ENCODE measurements around the gene FAM78A.

FAM78A gene

GRCh38 chr9:131254626-131255025 is 21.7 kb downstream of the FAM78A start:
- no peak for TF ChIP-seq SIN3A (IDR thresholded peaks at IDR 0.05; ENCODE audit: borderline replicate concordance, insufficient read depth, low read length)
- TF ChIP-seq, protein P1, sequence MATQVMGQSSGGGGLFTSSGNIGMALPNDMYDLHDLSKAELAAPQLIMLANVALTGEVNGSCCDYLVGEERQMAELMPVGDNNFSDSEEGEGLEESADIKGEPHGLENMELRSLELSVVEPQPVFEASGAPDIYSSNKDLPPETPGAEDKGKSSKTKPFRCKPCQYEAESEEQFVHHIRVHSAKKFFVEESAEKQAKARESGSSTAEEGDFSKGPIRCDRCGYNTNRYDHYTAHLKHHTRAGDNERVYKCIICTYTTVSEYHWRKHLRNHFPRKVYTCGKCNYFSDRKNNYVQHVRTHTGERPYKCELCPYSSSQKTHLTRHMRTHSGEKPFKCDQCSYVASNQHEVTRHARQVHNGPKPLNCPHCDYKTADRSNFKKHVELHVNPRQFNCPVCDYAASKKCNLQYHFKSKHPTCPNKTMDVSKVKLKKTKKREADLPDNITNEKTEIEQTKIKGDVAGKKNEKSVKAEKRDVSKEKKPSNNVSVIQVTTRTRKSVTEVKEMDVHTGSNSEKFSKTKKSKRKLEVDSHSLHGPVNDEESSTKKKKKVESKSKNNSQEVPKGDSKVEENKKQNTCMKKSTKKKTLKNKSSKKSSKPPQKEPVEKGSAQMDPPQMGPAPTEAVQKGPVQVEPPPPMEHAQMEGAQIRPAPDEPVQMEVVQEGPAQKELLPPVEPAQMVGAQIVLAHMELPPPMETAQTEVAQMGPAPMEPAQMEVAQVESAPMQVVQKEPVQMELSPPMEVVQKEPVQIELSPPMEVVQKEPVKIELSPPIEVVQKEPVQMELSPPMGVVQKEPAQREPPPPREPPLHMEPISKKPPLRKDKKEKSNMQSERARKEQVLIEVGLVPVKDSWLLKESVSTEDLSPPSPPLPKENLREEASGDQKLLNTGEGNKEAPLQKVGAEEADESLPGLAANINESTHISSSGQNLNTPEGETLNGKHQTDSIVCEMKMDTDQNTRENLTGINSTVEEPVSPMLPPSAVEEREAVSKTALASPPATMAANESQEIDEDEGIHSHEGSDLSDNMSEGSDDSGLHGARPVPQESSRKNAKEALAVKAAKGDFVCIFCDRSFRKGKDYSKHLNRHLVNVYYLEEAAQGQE (IDR thresholded peaks at IDR 0.05; ENCODE audit: insufficient read depth in 1 of 2, low read depth in 2 of 2, low read length in 2 of 2): no peak
- TF ChIP-seq FOXP2 (optimal IDR thresholded peaks at IDR 0.05; ENCODE audit: borderline replicate concordance, extremely low read depth, extremely low read length, insufficient read depth): no peak

- TF ChIP-seq, protein P1 (IDR thresholded peaks at IDR 0.05; ENCODE audit: insufficient read depth in 1 of 2, low read depth in 2 of 2, low read length in 2 of 2): no peak
- TF ChIP-seq SIN3A (IDR thresholded peaks at IDR 0.05; ENCODE audit: borderline replicate concordance, insufficient read depth, low read length) (no peak), POLR2AphosphoS5 (IDR thresholded peaks at IDR 0.05; ENCODE audit: low read depth, low read length) (no peak)
These were observed 22.3 kb downstream of the FAM78A start for GRCh38 chr9:131253891-131254491.

- TF ChIP-seq TAF1 (IDR thresholded peaks at IDR 0.05; ENCODE audit: borderline replicate concordance, insufficient read depth, low read length) (no peak), POLR2AphosphoS5 (IDR thresholded peaks at IDR 0.05; ENCODE audit: low read depth, low read length) (no peak), SIN3A (IDR thresholded peaks at IDR 0.05; ENCODE audit: borderline replicate concordance, insufficient read depth, low read length) (no peak), FOXP2 (optimal IDR thresholded peaks at IDR 0.05; ENCODE audit: borderline replicate concordance, extremely low read depth, extremely low read length, insufficient read depth) (no peak)
- TF ChIP-seq, protein P1 (IDR thresholded peaks at IDR 0.05; ENCODE audit: insufficient read depth in 1 of 2, low read depth in 2 of 2, low read length in 2 of 2): no peak
These were observed 24.2 kb downstream of the FAM78A start for GRCh38 chr9:131252120-131252519.

DNA sequence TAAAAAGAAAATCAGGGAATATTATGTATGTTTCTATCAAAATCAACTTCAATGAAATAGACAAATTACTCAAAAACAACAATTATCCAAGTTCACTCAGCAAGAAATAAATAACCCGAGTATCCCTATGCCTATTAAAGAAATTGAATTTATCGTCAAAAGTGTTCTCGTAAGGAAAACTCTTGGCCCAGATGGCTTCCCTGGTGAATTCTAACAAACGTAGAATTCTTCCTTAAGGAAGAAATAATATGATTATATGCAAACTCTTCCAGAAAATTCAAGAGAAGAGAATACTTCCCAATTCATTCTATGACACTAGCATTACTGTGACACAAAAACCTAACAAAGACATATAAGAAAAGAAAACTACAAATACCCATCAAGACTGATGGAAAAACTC is 29.7 kb downstream of the FAM78A start:
- TF ChIP-seq POLR2AphosphoS5 (IDR thresholded peaks at IDR 0.05; ENCODE audit: low read depth, low read length) (no peak), FOXP2 (optimal IDR thresholded peaks at IDR 0.05; ENCODE audit: borderline replicate concordance, extremely low read depth, extremely low read length, insufficient read depth) (no peak), SIN3A (IDR thresholded peaks at IDR 0.05; ENCODE audit: borderline replicate concordance, insufficient read depth, low read length) (no peak), TAF1 (IDR thresholded peaks at IDR 0.05; ENCODE audit: borderline replicate concordance, insufficient read depth, low read length) (no peak)
- TF ChIP-seq, protein P1 (IDR thresholded peaks at IDR 0.05; ENCODE audit: insufficient read depth in 1 of 2, low read depth in 2 of 2, low read length in 2 of 2): no peak

Measured in PFSK-1 (cell line).